NB4 (cell line): Measurements from ENCODE around the gene MAP4K4.

ENCODE experiments used
- MYC ChIP-seq: IDR thresholded peaks from 2 replicates; pipeline ENCODE4 v1.6.1; 2011; ENCODE audit warnings: low read depth, low read length
- POLR2A ChIP-seq: IDR thresholded peaks from 2 replicates; pipeline ENCODE4 v1.6.1; 2011; ENCODE audit warnings: mild to moderate bottlenecking; ENCODE audit not compliant: insufficient read length; ENCODE audit errors: extremely low read depth
- TF ChIP-seq, protein P1 (sequence below): IDR thresholded peaks from one replicate; pipeline ENCODE4 v1.5.1; 2012; ENCODE audit warnings: low read depth, low read length

DNA sequence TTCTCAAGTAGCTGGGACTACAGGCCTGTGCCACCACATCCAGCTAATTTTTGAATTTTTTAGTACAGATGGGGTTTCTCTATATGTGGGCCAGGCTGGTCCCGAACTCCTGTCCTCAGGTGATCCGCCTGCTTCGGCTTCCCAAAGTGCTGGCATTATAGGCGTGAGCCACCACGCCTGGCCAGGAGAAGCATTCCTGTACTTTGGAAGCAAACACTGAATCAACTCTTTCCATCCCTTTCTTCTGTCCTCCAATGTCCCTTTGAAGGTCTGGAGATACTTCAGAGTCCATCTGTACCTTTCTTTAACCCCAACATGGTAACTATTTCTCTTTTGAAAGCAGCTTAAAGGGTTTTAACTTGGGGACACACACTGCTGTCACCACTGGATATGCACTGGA is 23.6 kb upstream of the MAP4K4 start:
- TF ChIP-seq, protein P1, sequence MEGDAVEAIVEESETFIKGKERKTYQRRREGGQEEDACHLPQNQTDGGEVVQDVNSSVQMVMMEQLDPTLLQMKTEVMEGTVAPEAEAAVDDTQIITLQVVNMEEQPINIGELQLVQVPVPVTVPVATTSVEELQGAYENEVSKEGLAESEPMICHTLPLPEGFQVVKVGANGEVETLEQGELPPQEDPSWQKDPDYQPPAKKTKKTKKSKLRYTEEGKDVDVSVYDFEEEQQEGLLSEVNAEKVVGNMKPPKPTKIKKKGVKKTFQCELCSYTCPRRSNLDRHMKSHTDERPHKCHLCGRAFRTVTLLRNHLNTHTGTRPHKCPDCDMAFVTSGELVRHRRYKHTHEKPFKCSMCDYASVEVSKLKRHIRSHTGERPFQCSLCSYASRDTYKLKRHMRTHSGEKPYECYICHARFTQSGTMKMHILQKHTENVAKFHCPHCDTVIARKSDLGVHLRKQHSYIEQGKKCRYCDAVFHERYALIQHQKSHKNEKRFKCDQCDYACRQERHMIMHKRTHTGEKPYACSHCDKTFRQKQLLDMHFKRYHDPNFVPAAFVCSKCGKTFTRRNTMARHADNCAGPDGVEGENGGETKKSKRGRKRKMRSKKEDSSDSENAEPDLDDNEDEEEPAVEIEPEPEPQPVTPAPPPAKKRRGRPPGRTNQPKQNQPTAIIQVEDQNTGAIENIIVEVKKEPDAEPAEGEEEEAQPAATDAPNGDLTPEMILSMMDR: no peak
- TF ChIP-seq POLR2A: no peak
- TF ChIP-seq MYC: no peak
